NOMO-1 treated with DMSO at 0.1 percent for 48 hours (cell line): ENCODE results near the gene DNAJC16.
"Not testable (repeated sequence)": the region's sequence is repeated elsewhere in the genome, so short reads cannot be mapped to it uniquely, and the experiment has no call there.

Source experiments
- DNase-seq: peaks from one replicate; lab custom pipeline; 2025; ENCODE audit not compliant: unreplicated experiment; lab: John Stamatoyannopoulos, UW

The DNAJC16 gene

DNA sequence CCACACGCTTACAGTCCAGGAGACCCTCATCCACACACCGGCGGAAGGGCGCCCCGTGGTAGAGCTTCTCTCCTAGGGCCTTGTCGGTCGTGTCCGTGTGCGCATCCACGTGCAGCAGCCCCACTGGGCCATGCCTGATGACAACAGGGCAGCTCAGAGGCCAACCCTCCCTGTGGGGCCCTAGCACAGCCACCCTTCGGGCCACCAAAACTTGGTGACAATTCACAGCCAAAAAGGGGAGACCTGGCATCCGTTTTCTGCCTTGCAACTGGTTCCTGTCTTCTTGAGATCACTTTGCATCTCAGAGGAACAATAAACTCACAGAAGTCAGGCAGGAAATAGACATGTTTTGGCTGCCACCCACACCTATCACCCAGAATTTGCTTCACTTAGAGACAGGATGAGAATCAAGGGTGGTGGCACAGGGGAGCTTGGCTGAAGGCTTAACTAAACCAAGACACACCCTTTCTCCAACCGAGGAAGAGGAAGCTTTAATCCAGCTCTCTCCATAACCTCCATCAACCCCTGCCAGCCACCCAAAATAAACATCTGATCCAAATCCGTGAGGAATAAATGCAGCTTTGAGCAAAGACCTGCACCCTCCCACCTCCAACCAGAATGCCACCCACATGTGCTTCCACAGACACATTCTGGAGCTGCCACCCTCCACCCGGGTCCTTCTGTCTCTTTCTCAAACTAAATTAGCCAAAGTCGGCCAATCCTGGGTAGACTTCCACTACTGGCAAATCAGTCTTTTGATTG is 52.5 kb downstream of the DNAJC16 start:
- DNase-seq, result no peak

DNA sequence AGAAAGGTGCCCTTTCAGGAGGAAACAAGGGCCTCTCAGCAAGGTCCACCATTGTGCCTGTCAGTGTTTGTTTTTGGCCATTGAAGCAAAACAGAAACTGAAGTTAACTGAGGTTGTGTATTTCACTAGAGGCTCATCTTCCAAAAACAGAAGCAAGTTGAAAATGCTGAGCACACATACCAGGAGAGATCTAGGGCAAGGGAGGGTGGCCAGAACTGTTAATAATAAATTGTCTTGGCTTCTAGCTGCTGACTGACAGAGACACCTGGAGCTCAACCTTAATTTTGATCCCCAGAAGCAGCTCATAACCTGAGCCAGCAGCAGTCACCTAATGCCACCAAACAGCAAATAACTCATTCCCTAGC is 53.0 kb downstream of the DNAJC16 start:
- no peak for DNase-seq

DNA sequence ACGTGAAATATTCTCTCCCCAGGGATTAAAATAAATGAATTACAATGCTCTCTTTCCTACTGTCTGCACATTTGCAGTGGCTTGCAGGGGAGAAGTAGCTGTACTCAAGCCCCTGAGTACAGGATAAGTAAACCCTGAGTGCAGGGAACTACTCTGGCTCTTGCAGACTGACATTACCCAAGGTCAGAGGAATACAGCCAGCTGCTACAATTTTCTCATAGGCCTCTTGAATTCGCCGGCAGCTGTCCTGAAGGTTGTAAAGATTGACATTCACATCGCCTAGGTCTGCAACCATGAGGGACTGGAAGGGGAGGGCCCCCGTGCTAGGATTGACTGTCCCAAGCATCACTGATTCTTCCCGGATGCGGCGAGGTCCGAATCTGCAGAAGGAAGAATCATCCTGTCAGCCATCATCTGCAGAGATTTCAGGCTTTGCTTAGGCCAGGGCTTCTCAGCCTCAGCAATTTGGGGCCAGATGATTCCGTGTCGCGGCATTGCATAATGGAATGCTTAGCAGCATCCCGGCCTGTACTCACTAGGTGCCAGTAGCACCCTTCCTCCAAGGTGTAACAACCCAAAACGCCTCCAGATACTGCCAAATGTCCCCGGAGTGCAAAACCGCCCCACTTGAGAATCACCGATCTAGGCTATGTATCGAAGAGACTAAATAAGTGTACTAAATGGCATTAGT is 56.5 kb downstream of the DNAJC16 start:
- DNase-seq, result no peak

DNA sequence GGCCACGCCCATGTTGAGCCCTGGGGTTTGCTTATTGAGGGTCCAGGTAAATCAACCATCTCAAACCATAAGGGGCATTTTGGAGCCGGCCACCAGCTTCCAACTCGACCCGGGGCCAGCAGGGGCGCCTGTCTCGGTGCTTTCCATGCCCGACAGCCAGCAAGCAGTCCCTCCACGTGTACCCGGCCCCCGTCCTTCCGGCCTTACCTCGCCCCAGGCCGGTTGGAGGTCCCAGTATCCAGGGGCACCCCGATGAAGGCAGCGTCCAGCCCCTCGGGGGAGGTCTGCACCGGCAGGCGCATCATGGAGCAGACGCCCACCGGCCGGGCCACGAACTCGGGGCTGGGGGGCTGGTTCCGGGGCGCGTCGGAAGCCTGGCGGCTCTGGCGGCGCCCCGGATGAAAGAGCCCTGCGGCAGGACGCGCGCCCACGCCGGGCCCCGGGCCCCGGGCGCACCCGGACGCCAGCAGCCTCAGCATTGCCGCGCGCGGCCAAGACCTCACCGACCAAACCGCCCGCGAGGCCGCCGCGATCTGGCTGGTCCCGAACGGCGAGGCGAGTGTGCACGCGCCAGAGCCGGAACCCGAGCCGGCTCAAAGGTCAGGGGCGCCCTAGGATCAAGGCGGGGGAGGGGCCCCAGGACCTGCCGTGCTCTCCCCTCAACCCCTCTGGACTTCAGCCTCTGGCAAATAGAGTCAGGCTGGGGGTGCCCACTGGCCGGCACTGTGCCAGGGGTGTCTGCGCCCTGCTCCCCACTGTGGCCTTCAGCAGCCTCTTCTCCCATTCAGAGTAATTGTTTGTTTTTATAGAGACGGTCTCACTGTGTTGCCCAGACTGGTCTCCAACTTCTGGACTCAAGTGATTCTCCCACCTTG is 58.1 kb downstream of the DNAJC16 start, which contains the start of gene AGMAT:
Gene AGMAT, minus strand, starts transcription at position 563 of the 875 bp plus-strand sequence. Its CDS starts 84 bp downstream, at position 479.
- peak; percentile 57 for DNase-seq

DNA sequence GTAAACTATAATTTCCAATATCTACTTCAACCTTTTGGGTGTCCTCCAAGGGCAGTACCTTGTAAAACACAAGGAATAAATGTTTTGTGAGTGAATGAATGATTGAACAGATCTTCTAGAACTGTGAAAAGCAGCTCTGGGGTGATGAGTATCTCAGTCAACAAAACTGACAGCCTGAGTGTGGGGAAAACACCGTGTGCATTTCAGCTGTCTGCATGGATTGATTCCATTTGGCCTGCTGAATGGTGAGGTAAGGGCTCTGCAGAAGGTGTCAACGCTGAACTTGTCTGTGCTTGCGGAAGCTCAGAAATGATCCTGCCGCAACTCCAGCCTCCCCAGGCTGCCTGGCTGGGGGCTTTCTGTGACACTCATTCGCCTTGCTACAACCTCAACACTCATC is 65.6 kb downstream of the DNAJC16 start:
- no peak for DNase-seq

DNA sequence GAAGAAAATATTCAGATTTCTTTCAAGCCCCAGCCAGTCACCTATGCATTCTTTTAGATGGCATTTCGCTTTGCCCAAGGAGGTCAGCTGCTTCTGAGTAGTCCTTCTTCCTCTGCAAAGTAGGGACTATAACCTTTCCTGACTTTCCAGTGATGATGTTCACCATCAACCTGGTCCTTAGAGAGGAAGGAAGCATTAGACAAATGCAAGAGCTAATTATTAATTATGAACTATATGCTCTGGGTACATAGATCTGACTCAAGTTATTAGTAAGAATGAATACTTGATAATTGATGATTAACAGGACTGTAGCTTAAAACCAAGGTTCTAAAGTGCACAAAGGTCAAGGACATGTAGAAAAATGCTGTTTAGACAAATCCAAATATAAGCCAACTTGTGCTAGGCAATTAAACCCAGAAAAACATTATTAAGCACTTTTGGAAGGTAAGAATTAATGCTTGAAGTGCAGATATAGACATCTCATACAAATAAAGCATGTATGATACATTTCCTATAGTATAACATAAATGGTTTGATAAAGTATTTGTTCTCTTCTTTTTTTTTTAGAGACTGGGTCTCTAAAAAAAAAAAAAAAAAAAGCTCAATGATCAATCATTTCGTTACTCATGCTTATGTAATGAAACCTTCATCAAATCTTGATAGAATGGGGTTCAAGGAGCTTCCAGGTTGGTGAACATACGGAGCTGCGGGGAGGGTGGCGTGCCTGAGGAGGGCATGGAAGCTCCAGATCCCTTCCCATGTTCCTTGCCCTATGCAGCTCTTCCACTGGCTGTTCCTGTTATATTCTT is 69.4 kb downstream of the DNAJC16 start:
- no peak for DNase-seq

DNA sequence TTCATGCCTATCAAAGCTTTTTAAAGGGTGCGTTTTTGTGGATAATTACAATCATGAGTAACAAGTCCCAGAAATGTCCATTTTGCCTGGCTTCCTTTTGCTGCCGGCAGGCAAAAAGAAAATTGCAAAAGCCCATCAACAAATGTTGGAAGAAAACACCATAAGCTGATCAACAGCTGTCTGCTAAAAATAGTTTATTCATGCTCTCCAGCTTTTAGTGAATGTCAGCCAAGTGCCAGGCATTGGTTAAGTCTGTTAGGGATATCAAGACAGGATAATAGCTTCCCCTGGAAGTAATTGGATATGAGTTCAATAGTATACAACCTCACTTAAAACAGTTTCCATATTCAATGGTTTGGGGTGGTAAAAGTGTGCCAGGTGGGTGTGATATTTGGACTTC is 71.8 kb downstream of the DNAJC16 start:
- DNase-seq, result no peak

DNA sequence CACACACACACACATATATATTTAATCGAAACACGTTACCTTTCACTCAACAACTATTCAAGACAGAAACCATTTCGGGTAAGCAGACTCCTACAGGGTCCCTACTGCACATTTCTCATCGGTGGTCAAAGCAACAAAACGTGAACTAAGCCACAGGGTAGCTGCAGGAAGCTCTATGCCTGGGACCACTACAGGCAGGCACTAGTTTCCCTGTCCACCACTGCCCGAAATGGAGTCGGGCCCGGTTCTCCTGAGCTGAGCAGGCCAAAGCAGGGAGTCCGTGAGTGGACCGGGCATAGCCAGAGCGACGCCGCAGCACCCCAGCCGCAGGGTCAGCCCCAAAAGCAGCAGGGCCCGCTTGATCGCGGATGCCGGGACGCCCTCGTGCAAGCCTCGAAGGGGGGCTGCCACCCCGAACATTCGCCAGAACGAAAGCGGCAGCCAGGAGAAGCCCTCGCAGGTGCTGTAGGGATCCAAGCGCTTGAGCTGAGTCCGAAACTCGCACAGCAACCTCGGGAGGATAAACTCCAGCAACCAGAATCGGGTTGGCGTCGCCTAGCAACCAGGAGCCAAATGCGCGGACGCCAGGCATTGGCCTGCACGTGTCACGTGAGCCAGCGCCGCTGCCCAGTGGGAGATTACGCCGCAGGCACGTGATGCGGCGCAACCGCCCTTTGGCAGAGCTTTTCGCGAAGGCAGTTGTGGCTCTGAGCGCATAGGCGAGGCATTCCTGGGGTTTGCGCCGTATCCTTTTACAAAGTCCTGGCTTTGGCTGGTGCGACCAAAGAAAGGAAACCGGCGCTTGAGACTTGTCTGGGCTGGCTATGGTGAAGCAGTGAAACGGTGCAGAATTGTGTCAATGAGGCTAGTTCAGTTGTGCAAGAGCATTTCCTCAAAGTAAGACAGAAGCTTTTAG is 76.7 kb downstream of the DNAJC16 start:
- peak; percentile 90 for DNase-seq

DNA sequence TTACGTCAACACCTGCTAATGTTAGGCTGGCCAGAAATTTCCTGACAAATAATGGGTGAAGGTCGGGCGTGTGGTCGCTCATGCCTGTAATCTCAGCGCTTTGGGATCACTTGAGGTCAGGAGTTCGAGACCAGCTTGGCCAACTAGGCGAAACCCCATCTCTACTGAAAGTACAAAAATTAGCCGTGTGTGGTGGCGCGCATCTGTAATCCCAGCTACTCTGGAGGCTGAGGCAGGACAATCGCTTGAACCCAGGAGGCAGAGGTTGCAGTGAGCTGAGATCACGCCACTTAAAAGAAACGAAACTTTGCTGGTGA is 77.3 kb downstream of the DNAJC16 start:
- not testable (repeated sequence) for DNase-seq

DNA sequence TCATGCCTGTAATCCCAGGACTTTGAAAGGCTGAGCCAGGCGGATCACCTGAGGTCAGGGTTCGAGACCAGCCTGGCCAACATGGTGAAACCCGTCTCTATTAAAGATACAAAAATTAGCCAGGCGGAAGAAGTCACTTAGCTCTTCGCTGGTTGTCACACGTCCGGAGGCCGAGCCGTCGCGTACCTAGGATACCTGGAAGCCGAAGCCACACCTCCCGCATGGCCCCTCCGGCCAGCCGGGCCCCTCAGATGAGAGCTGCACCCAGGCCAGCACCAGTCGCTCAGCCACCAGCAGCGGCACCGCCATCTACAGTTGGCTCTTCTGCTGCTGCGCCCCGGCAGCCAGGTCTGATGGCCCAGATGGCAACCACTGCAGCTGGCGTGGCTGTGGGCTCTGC is 77.8 kb downstream of the DNAJC16 start:
- not testable (repeated sequence) for DNase-seq

DNA sequence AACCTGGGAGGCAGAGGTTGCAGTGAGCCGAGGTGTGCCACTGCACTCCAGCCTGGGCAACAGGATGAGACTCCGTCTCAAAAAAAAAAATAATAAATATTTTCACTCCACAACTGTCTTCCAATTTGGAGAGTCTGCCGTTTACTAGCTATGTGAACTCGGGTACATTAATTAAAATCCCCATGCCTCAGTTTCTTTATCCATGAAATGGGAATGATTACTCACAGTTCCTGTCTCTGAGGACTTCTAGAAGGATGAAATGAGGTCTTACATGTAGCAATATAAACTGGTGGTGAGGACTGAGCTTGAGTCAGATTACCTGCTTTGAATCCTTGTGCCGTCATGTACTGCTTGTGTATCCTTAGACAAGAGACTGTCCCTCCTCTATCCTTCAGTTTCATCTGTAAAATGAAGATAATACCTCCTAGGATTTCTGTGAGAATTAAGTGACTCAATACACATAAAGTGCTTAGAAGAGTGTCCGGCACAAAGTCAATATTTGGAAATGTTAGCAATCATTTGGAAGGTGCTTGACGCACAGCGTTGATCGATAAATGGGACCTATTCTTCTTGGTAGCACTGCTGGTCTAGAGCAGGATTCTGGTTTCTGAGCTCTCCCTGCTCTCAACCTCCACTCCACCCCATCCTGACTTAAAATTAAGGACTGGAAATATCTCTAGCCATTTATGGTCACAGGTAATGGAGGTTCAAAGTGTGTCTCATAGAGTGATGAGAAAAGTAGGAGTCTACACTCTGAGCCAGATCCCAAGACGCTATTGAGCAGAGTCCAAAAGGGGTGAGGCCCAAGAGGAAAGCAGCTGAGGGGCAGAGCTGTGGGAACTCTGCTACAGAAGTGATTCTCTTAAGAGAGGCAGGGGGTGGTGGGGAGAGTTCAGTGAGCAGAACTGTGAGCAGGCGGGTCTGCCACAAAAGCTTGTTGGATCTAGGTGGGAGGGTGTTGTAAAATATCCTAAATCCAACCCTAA is 79.0 kb downstream of the DNAJC16 start:
- no peak for DNase-seq

DNA sequence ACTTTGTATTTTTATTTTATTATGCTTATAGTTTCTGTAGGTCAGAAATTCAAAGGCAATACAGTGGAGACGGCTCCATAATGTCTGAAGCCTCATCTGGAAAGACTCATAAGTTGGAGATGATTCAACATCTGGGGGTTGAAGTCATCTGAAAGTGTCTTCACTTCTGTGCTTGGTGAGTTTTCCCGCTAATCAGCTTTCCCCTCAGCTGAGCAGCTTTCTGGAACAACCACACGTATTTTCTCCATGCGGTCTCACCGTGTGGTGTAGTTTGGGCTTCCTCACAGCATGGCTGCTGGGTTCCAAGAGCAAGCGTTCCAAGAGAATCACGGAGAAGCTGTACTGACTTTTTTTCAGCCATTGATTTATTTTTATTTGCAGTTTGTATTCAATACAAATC is 83.0 kb downstream of the DNAJC16 start:
- no peak for DNase-seq

DNA sequence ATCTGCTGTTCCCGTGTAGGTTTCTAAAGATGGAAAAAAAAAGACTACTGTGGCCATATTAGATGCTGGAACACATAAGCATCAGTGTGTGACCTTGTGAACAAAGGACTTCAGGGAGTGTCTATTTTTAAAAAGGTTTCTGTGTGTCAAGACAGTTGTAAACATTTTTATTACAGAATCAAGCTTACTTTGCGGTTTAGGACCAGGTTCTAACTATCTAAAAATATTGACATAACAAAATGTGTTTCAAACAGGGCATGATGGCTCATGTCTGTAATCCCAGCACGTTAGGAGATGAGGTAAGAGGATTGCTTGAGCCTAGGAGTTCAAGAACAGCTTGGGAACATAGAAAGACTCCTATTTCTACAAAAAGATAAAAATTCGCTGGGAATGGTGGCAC is 83.5 kb downstream of the DNAJC16 start:
- no peak for DNase-seq

DNA sequence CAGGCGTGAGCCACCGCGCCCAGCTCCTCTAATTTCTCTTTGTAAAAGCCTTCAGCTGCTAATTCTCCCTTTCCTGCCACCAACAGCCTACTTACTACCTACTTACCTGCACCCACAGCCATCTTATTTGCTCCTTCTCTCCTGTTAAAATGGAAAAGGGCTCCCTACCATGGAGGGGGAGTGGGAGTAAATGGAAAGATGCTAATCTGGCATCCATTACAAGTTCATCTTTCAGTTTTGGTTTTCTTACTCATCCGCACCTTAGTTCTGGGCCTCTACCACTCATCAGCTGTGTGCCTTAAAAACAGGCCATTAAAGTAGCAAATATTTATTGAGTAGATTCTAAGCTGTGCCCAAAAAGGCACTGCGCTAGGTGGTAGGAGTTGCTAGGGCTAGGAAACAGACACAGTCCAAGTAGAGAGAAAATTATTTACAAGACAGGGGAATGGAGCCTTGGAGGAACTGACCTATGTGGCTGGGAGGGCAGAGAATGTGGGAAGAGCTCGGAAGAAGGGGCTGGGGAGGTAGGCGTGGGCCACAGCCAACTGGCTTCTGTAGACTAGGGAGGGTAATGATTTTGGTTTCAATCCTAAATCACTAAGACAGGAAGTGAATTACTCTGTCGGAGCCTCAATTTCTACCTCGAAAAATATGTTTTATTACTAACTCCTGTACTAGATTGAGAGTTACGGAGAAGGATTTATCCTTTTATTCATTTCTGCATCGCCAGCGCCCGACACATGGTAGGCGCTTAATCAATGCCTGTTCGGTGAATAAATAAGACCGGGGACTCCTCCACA is 89.9 kb downstream of the DNAJC16 start:
- DNase-seq, result no peak

DNA sequence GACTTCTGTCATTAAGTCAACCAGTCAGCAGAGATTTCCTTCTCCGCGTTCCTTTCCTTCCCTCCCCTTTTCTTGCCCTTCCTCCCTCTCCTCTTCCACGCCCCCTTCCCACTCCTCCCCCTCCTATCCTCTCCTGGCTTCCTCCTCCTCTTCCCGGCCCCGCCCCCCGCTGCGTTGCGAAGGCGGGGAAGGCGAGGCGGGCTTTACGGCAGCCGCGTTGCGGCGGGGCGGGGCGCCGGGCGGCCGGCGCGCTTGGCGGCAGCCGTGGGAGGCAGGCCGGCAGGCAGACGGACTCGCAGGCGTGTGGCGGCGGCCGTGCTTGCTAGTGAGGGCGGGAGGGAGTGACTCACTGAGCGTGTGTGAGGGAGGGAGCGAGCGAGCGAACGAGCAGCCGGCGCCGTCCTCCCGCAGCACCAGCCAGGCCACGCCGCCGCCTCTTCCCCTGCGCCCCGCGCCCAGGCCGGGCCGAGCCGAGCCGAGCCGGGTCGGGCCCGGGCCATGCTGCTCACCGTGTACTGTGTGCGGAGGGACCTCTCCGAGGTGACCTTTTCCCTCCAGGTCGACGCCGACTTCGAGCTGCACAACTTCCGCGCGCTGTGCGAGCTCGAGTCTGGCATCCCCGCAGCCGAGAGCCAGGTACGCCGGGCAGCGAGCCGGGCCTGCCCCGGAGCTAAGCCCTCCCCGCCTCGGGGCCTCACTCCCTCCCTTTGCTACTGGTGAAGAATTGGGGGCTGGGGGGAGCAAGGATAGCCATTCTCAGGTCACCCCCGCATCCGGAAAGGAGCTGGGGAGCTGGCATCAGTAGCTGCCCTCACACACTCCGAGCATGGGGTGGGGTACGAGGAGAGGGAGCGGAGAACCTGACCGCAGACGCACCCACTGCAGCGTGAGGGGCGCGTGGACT is 90.8 kb downstream of the DNAJC16 start, which contains the start of gene DDI2:
Gene DDI2, plus strand, starts transcription at position 286 of the 904 bp plus-strand sequence. Its CDS starts 213 bp downstream, at position 499.
- DNase-seq, result peak; percentile 99

DNA sequence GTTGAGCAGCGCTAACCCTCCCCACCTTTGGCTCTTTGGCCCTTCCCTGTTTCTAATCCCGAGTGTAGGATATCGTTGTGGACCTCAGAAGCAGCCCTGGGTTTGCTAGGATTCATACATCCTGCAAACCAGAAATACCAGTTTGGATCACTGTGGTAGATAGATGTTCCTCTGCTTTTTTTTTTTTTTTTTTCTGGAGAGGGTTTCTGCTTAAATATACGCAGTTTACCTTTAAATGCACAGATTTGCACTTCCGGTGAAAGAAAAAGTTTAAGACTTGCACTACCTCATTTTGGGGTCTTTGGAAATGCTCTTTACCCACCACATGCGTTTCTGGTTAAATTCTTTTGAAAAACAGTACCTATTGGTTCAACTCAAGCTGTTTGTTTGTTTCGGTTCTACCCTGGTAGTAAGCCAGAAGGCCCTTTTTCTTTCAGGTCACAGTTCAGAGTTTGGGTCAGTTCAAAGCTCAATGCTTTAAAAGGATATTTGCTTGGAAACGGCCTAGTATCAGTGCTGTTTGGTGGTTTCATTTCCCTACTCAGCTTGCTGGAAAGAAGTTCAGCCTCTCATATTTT is 91.5 kb downstream of the DNAJC16 start:
- peak; percentile 66 for DNase-seq
